NCI-H2196 treated with DMSO at 0.1 percent for 48 hours (cell line): ENCODE measurements around the gene ATF7.

Source experiments
- DNase-seq: peaks from one replicate; lab custom pipeline; 2025; ENCODE audit not compliant: unreplicated experiment; lab: John Stamatoyannopoulos, UW

Gene ATF7

GRCh38 chr12:53463802-53464560 lies 162.2 kb downstream of the ATF7 start:
- DNase-seq = no peak

- DNase-seq = no peak
Observed at GRCh38 chr12:53462935-53463334, 163.2 kb downstream of the ATF7 start.

GRCh38 chr12:53461591-53461990 lies 164.6 kb downstream of the ATF7 start:
- no peak for DNase-seq

- no peak for DNase-seq
Observed at GRCh38 chr12:53461059-53461458, 165.1 kb downstream of the ATF7 start.

GRCh38 chr12:53459097-53459496 lies 167.1 kb downstream of the ATF7 start:
- DNase-seq = no peak
